Measurements from ENCODE around the gene NRIP1. TPM values are rescaled to one million over a fixed set of nuclear protein-coding genes. Genes with fewer than 3 reads are reported as not detected.

Gene NRIP1
- total RNA-seq, 1 donor from 2014 or later = 45.9 TPM

GRCh38 chr21:15054606-15055239 lies 10.1 kb downstream of the NRIP1 start:
- intact Hi-C loops (cut with DNase I) = no loop called here
- Histone ChIP-seq H3K4me1 (peaks cover 29% of the 10 kb centered on the region), H3K27ac (no peak overlapping the region), H3K4me3 (no peak overlapping the region), H3K9me3 (no peaks in the 10 kb centered on the region), H3K36me3 (no peaks in the 10 kb centered on the region), H3K27me3 (no peaks in the 10 kb centered on the region)
- DNase-seq (no peak), ATAC-seq (no peak)
- TF ChIP-seq CTCF (IDR thresholded peaks at IDR 0.05) = no peak

GRCh38 chr21:15054089-15054488 lies 10.7 kb downstream of the NRIP1 start:
- Histone ChIP-seq H3K27ac (no peak overlapping the region), H3K27me3 (no peaks in the 10 kb centered on the region), H3K36me3 (no peaks in the 10 kb centered on the region), H3K9me3 (no peaks in the 10 kb centered on the region), H3K4me1 (peaks cover 24% of the 10 kb centered on the region), H3K4me3 (no peak overlapping the region)
- TF ChIP-seq CTCF (IDR thresholded peaks at IDR 0.05) = no peak
- no peak for ATAC-seq
- no peak for DNase-seq
- intact Hi-C loops (cut with DNase I) = no loop called here

- no peaks in the 10 kb centered on the region for H3K9me3 ChIP-seq
- intact Hi-C loops (cut with DNase I) = no loop called here
- peaks cover 21% of the 10 kb centered on the region for H3K4me1 ChIP-seq
- no peak overlapping the region for H3K4me3 ChIP-seq
- H3K27me3 ChIP-seq = no peaks in the 10 kb centered on the region
- no peak for TF ChIP-seq CTCF (IDR thresholded peaks at IDR 0.05)
- H3K36me3 ChIP-seq = no peaks in the 10 kb centered on the region
- H3K27ac ChIP-seq = no peak overlapping the region
- DNase-seq = no peak
- ATAC-seq = no peak
These were observed 11.3 kb downstream of the NRIP1 start for GRCh38 chr21:15053500-15053899.

GRCh38 chr21:15052459-15052763 lies 12.4 kb downstream of the NRIP1 start:
- H3K36me3 ChIP-seq = no peaks in the 10 kb centered on the region
- H3K27me3 ChIP-seq = no peaks in the 10 kb centered on the region
- no peak for ATAC-seq
- no peak for TF ChIP-seq CTCF (IDR thresholded peaks at IDR 0.05)
- intact Hi-C loops (cut with DNase I) = no loop called here
- peaks cover 15% of the 10 kb centered on the region for H3K4me1 ChIP-seq
- H3K9me3 ChIP-seq = no peaks in the 10 kb centered on the region
- H3K4me3 ChIP-seq = no peak overlapping the region
- DNase-seq = no peak
- H3K27ac ChIP-seq = no peak overlapping the region

GRCh38 chr21:15051644-15052458 lies 12.9 kb downstream of the NRIP1 start:
- intact Hi-C loops (cut with DNase I) = no loop called here
- no peak for TF ChIP-seq CTCF (IDR thresholded peaks at IDR 0.05)
- H3K4me3 ChIP-seq = no peak overlapping the region
- no peak for ATAC-seq
- no peak for DNase-seq
- no peak overlapping the region for H3K27ac ChIP-seq
- peaks cover 9% of the 10 kb centered on the region for H3K4me1 ChIP-seq
- no peaks in the 10 kb centered on the region for H3K9me3 ChIP-seq
- no peaks in the 10 kb centered on the region for H3K36me3 ChIP-seq
- H3K27me3 ChIP-seq = no peaks in the 10 kb centered on the region
